ENCODE measurements around the gene TMEM30A.

DNA sequence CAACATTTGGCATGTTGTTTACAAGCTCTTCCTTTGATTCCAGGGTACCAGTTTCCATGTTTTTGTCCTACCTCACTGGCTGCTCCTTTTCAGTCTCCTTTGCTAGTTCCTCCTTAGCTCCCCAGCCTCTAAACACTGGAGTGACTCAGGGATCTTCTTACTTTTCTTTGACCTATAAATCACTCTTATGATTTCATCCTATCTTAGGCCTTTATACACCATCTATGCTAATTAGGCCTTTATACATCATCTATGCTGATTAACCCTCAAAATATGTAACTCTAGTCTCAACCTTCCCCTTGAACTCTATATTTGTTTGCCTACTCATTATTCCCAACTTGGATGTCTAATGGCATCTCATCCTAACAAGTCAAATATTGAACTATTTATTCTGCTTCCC, 9.5 kb downstream of the TMEM30A start:
- TF ChIP-seq, protein P1, sequence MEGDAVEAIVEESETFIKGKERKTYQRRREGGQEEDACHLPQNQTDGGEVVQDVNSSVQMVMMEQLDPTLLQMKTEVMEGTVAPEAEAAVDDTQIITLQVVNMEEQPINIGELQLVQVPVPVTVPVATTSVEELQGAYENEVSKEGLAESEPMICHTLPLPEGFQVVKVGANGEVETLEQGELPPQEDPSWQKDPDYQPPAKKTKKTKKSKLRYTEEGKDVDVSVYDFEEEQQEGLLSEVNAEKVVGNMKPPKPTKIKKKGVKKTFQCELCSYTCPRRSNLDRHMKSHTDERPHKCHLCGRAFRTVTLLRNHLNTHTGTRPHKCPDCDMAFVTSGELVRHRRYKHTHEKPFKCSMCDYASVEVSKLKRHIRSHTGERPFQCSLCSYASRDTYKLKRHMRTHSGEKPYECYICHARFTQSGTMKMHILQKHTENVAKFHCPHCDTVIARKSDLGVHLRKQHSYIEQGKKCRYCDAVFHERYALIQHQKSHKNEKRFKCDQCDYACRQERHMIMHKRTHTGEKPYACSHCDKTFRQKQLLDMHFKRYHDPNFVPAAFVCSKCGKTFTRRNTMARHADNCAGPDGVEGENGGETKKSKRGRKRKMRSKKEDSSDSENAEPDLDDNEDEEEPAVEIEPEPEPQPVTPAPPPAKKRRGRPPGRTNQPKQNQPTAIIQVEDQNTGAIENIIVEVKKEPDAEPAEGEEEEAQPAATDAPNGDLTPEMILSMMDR (conservative IDR thresholded peaks at IDR 0.05; ENCODE audit: low read length), result no peak
- no peak for TF ChIP-seq EZH2phosphoT487 (IDR thresholded peaks at IDR 0.05; ENCODE audit: borderline replicate concordance)
